ENCODE data around the gene RCAN1. TPM values are rescaled to one million over a fixed set of nuclear protein-coding genes. Genes with fewer than 3 reads are reported as not detected.
A peak's percentile ranks its signal among the peaks of the same experiment; 100 is the strongest.

RCAN1 gene
- total and polyA plus RNA-seq, 4 donors: 26.7 to 67.9 (median 46.7) TPM

GRCh38 chr21:34625030-34625593 is 10.2 kb upstream of the RCAN1 start:
- no peak overlapping the region for H3K4me3 ChIP-seq (ENCODE audit: low read depth in 1 of 3, low read length in 3 of 3)
- WGBS: 64% methylated on average over 6 of the region's 6 CpGs
- H3K9ac ChIP-seq (ENCODE audit: low read depth in 1 of 2, low read length in 2 of 2): no peak overlapping the region
- no peak for DNase-seq (ENCODE audit: low spot score)
- H3K9me3 ChIP-seq (ENCODE audit: control insufficient read depth in 4 of 4, low read length in 3 of 4): no peaks in the 10 kb centered on the region
- no peaks in the 10 kb centered on the region for H3K36me3 ChIP-seq (ENCODE audit: control insufficient read depth in 4 of 4, insufficient read depth in 3 of 4, low read depth in 1 of 4, low read length in 3 of 4)
- no peak overlapping the region for H3K27ac ChIP-seq (ENCODE audit: low read depth in 1 of 2, low read length in 2 of 2)
- H3K4me1 ChIP-seq (ENCODE audit: control insufficient read depth in 4 of 4, insufficient read depth in 4 of 4, low read length in 3 of 4): no peaks in the 10 kb centered on the region
- TF ChIP-seq HNF4A (conservative IDR thresholded peaks at IDR 0.05) (peak in 1 of 2 donors; percentile 54), RXRA (IDR thresholded peaks at IDR 0.05) (peak in 1 of 2 donors; percentile 37), FOXA1 (IDR thresholded peaks at IDR 0.05) (no peak)
- no peaks in the 10 kb centered on the region for H3K27me3 ChIP-seq (ENCODE audit: control insufficient read depth in 4 of 4, insufficient read depth in 4 of 4, low read length in 3 of 4)

DNA sequence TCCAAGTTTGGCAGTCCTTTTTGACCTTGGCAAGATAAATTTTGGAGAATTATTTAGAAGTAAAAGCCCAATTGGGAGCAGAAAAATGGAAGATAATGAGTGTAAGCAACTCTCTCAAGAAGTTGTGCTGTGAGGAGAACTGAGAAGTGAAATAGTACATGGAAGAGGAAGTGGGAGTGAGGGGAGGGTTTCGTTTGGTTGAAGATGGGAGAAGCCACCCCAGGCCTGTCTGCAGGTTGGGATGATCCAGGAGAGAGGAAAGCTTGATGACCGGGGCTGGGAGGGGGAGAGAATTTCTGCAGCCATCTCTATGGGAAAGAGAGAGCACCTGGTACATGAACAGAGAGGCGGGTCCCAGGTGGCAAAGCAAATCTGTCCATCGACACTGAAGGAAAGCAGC is 8.6 kb upstream of the RCAN1 start:
- TF ChIP-seq, protein P1, sequence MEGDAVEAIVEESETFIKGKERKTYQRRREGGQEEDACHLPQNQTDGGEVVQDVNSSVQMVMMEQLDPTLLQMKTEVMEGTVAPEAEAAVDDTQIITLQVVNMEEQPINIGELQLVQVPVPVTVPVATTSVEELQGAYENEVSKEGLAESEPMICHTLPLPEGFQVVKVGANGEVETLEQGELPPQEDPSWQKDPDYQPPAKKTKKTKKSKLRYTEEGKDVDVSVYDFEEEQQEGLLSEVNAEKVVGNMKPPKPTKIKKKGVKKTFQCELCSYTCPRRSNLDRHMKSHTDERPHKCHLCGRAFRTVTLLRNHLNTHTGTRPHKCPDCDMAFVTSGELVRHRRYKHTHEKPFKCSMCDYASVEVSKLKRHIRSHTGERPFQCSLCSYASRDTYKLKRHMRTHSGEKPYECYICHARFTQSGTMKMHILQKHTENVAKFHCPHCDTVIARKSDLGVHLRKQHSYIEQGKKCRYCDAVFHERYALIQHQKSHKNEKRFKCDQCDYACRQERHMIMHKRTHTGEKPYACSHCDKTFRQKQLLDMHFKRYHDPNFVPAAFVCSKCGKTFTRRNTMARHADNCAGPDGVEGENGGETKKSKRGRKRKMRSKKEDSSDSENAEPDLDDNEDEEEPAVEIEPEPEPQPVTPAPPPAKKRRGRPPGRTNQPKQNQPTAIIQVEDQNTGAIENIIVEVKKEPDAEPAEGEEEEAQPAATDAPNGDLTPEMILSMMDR (IDR thresholded peaks at IDR 0.05; ENCODE audit: low read depth, low read length, missing input control): no peak
- TF ChIP-seq JUND (IDR thresholded peaks at IDR 0.05) (no peak), TAF1 (conservative IDR thresholded peaks at IDR 0.05) (no peak), NR2F2 (IDR thresholded peaks at IDR 0.05) (no peak), RAD21 (IDR thresholded peaks at IDR 0.05) (no peak), EGR1 (IDR thresholded peaks at IDR 0.05; ENCODE audit: low read depth in 2 of 2) (no peak), FOXA2 (IDR thresholded peaks at IDR 0.05) (no peak), SP1 (IDR thresholded peaks at IDR 0.05) (no peak), HNF4G (IDR thresholded peaks at IDR 0.05) (no peak), GABPA (IDR thresholded peaks at IDR 0.05 in 1 of 2, conservative IDR thresholded peaks at IDR 0.05 in 1 of 2) (no peak), YY1 (IDR thresholded peaks at IDR 0.05) (no peak), REST (IDR thresholded peaks at IDR 0.05) (no peak), ATF3 (IDR thresholded peaks at IDR 0.05) (no peak), RXRA (IDR thresholded peaks at IDR 0.05) (no peak)
- TF ChIP-seq, protein P2, sequence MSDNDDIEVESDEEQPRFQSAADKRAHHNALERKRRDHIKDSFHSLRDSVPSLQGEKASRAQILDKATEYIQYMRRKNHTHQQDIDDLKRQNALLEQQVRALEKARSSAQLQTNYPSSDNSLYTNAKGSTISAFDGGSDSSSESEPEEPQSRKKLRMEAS (IDR thresholded peaks at IDR 0.05): no peak
- TF ChIP-seq, protein P3, sequence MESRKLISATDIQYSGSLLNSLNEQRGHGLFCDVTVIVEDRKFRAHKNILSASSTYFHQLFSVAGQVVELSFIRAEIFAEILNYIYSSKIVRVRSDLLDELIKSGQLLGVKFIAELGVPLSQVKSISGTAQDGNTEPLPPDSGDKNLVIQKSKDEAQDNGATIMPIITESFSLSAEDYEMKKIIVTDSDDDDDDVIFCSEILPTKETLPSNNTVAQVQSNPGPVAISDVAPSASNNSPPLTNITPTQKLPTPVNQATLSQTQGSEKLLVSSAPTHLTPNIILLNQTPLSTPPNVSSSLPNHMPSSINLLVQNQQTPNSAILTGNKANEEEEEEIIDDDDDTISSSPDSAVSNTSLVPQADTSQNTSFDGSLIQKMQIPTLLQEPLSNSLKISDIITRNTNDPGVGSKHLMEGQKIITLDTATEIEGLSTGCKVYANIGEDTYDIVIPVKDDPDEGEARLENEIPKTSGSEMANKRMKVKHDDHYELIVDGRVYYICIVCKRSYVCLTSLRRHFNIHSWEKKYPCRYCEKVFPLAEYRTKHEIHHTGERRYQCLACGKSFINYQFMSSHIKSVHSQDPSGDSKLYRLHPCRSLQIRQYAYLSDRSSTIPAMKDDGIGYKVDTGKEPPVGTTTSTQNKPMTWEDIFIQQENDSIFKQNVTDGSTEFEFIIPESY (IDR thresholded peaks at IDR 0.05): no peak
- WGBS: 84% methylated on average over 4 of the region's 4 CpGs
- H3K4me3 ChIP-seq (ENCODE audit: low read depth in 1 of 3, low read length in 3 of 3): no peak overlapping the region
- DNase-seq (ENCODE audit: low spot score): no peak
- no peaks in the 10 kb centered on the region for H3K27me3 ChIP-seq (ENCODE audit: control insufficient read depth in 4 of 4, insufficient read depth in 4 of 4, low read length in 3 of 4)
- no peaks in the 10 kb centered on the region for H3K4me1 ChIP-seq (ENCODE audit: control insufficient read depth in 4 of 4, insufficient read depth in 4 of 4, low read length in 3 of 4)
- H3K36me3 ChIP-seq (ENCODE audit: control insufficient read depth in 4 of 4, insufficient read depth in 3 of 4, low read depth in 1 of 4, low read length in 3 of 4): no peaks in the 10 kb centered on the region
- no peak overlapping the region for H3K27ac ChIP-seq (ENCODE audit: low read depth in 1 of 2, low read length in 2 of 2)
- H3K9me3 ChIP-seq (ENCODE audit: control insufficient read depth in 4 of 4, low read length in 3 of 4): no peaks in the 10 kb centered on the region
- H3K9ac ChIP-seq (ENCODE audit: low read depth in 1 of 2, low read length in 2 of 2): no peak overlapping the region

All from liver (tissue), 9 donors.